ENCODE data around the gene PDLIM5.
"Not testable (repeated sequence)": the region's sequence is repeated elsewhere in the genome, so short reads cannot be mapped to it uniquely, and the experiment has no call there.

PDLIM5 gene

GRCh38 chr4:94665021-94665420 lies 213.3 kb downstream of the PDLIM5 start:
- not testable (repeated sequence) for DNase-seq

GRCh38 chr4:94665500-94666404 lies 214.0 kb downstream of the PDLIM5 start:
- DNase-seq: no peak

GRCh38 chr4:94668724-94669123 lies 217.0 kb downstream of the PDLIM5 start:
- no peak for DNase-seq

GRCh38 chr4:94669672-94670664 lies 218.2 kb downstream of the PDLIM5 start:
- DNase-seq: no peak

GRCh38 chr4:94671113-94671512 lies 219.4 kb downstream of the PDLIM5 start:
- DNase-seq: no peak

- no peak for DNase-seq
These were observed 222.2 kb downstream of the PDLIM5 start for GRCh38 chr4:94673961-94674360.

- DNase-seq: peak; percentile 66
These were observed 225.2 kb downstream of the PDLIM5 start for GRCh38 chr4:94676970-94677369.

- no peak for DNase-seq
These were observed 227.2 kb downstream of the PDLIM5 start for GRCh38 chr4:94678896-94679295.

- no peak for DNase-seq
These were observed 228.6 kb downstream of the PDLIM5 start for GRCh38 chr4:94680176-94680862.

GRCh38 chr4:94686086-94686485 lies 234.3 kb downstream of the PDLIM5 start:
- DNase-seq: no peak

GRCh38 chr4:94689155-94689860 lies 237.6 kb downstream of the PDLIM5 start:
- no peak for DNase-seq

GRCh38 chr4:94690851-94691254 lies 239.1 kb downstream of the PDLIM5 start:
- DNase-seq: no peak

- DNase-seq: no peak
These were observed 239.8 kb downstream of the PDLIM5 start for GRCh38 chr4:94691552-94691951.

- no peak for DNase-seq
These were observed 243.6 kb downstream of the PDLIM5 start for GRCh38 chr4:94695384-94695783.

- no peak for DNase-seq
These were observed 246.4 kb downstream of the PDLIM5 start for GRCh38 chr4:94698187-94698586.

GRCh38 chr4:94700298-94700697 lies 248.6 kb downstream of the PDLIM5 start:
- no peak for DNase-seq

GRCh38 chr4:94701631-94702300 lies 250.0 kb downstream of the PDLIM5 start:
- DNase-seq: peak; percentile 49

GRCh38 chr4:94711635-94712034 lies 259.9 kb downstream of the PDLIM5 start:
- DNase-seq: no peak

GRCh38 chr4:94714365-94715160 lies 262.8 kb downstream of the PDLIM5 start:
- DNase-seq: no peak

- no peak for DNase-seq
These were observed 264.0 kb downstream of the PDLIM5 start for GRCh38 chr4:94715726-94716125.
